ENCODE measurements around the gene ZNF23. TPM values are rescaled to one million over a fixed set of nuclear protein-coding genes. Genes with fewer than 3 reads are reported as not detected.

Gene ZNF23
- total and polyA plus RNA-seq, 10 of the 15 experiments (the other 5 are each of a cell fraction or from before 2014, with no cell fraction given): 3.6 to 11.5 (median 8.7) TPM

- no peaks in the 10 kb centered on the region for H3K36me3 ChIP-seq (ENCODE audit: control insufficient read depth in 2 of 2, insufficient read depth in 2 of 2, low read length in 1 of 2)
- ATAC-seq (no peak), FAIRE-seq (no peak), DNase-seq (ENCODE audit: low read depth, low spot score) (no peak)
- in situ Hi-C loops (cut with MboI): no loop called here
- no peaks in the 10 kb centered on the region for H3K9me3 ChIP-seq (replicated peaks; ENCODE audit: control insufficient read depth, insufficient read depth, low read length)
- intact Hi-C loops (cut with micrococcal nuclease; ENCODE audit: unreplicated experiment): no loop called here
- BruUV-seq (replicated peaks): no TSS peak
- no peaks in the 10 kb centered on the region for H3K27me3 ChIP-seq (replicated peaks in 1 of 2; ENCODE audit: control insufficient read depth in 2 of 2, insufficient read depth in 2 of 2, low read length in 1 of 2)
- H3K4me2 ChIP-seq (ENCODE audit: control insufficient read depth, insufficient read depth): no peak overlapping the region
- H4K20me1 ChIP-seq (ENCODE audit: control insufficient read depth, insufficient read depth): no peaks in the 10 kb centered on the region
- ChIA-PET CTCF (interaction anchor here (0.9 to 1.5 kb wide), 2 partner anchors 11 to 28 kb away, joined by 4 read pairs; no protein-coding TSS in a partner anchor), RAD21 (ENCODE audit: unreplicated experiment) (no interaction called here), SMC1A (ENCODE audit: uncharacterized antibody, unreplicated experiment) (no interaction called here), POLR2A (no interaction called here)
- 95% methylated on average over 2 of the region's 2 CpGs for WGBS (ENCODE audit: insufficient coverage, insufficient replicate concordance, low lambda C conversion rate, missing lambda C conversion rate)
- no peak overlapping the region for H2AFZ ChIP-seq (ENCODE audit: control insufficient read depth, low read depth, low read length)
- TF ChIP-seq STAT3 (IDR thresholded peaks at IDR 0.05; ENCODE audit: low read depth, low read length) (no peak), RELA (IDR thresholded peaks at IDR 0.05; ENCODE audit: borderline replicate concordance, partially characterized antibody) (no peak), EED (IDR thresholded peaks at IDR 0.05; ENCODE audit: low read depth) (no peak), SREBF1 (IDR thresholded peaks at IDR 0.05; ENCODE audit: low read length) (no peak), MTA2 (IDR thresholded peaks at IDR 0.05; ENCODE audit: low read depth) (no peak), NR2C2 (IDR thresholded peaks at IDR 0.05; ENCODE audit: borderline replicate concordance, control insufficient read depth, insufficient read length, low read depth) (no peak), PBX3 (IDR thresholded peaks at IDR 0.05; ENCODE audit: insufficient replicate concordance, low read depth, low read length) (no peak), USF1 (IDR thresholded peaks at IDR 0.05; ENCODE audit: borderline replicate concordance, extremely low read length, insufficient read depth, low read depth, low read length) (no peak), ZNF592 (IDR thresholded peaks at IDR 0.05) (no peak), NFXL1 (IDR thresholded peaks at IDR 0.05; ENCODE audit: borderline replicate concordance) (no peak), LARP7 (IDR thresholded peaks at IDR 0.05) (no peak), CBX3 (IDR thresholded peaks at IDR 0.05; ENCODE audit: borderline replicate concordance, low read depth) (no peak), KLF5 (IDR thresholded peaks at IDR 0.05; ENCODE audit: partially characterized antibody) (no peak), NRF1 (conservative IDR thresholded peaks at IDR 0.05; ENCODE audit: low read depth, low read length) (no peak)
- no peak overlapping the region for H3K4me3 ChIP-seq
- no peak overlapping the region for H3K9ac ChIP-seq (ENCODE audit: control insufficient read depth, insufficient read depth, low read length)
- no peak overlapping the region for H3K27ac ChIP-seq (ENCODE audit: control insufficient read depth, insufficient read depth)
- H3K4me1 ChIP-seq (ENCODE audit: control insufficient read depth, insufficient read depth, low read length): no peaks in the 10 kb centered on the region; the same call in 1 of the 2 replicates
- H3K79me2 ChIP-seq (ENCODE audit: control insufficient read depth, insufficient read depth, low read length): no peaks in the 10 kb centered on the region
Measured at GRCh38 chr16:71472931-71473330, 10.9 kb upstream of the ZNF23 start.

Data from GM12878 (cell line).